Hepatocyte (in vitro differentiated cells): Measurements from ENCODE around the gene MLLT1. TPM values are rescaled to one million over a fixed set of nuclear protein-coding genes. Genes with fewer than 3 reads are reported as not detected.

Source experiments
- DNase-seq: peaks from one replicate; pipeline ENCODE4 v3.0.0-alpha.2; 2016; ENCODE audit warnings: low spot score
- H2AFZ ChIP-seq: fragments of 200-600 bp; sonication (generic); 2 replicates; pipeline ENCODE4 v1.6.0; 2016; ENCODE audit warnings: antibody characterized with exemption, mild to moderate bottlenecking
- H3K27ac ChIP-seq: fragments of 200-600 bp; sonication (generic); 2 replicates; pipeline ENCODE4 v1.5.1; 2016; ENCODE audit warnings: mild to moderate bottlenecking
- H3K27me3 ChIP-seq: fragments of 200-600 bp; sonication (generic); 2 replicates; pipeline ENCODE4 v1.6.1; 2016
- H3K36me3 ChIP-seq: fragments of 200-600 bp; sonication (generic); replicated peaks from 2 replicates; pipeline ENCODE4 v1.5.1; 2016; ENCODE audit warnings: low read depth; ENCODE audit not compliant: insufficient read depth
- H3K4me1 ChIP-seq: fragments of 200-600 bp; sonication (generic); 2 replicates; pipeline ENCODE4 v1.5.1; 2016; ENCODE audit warnings: mild to moderate bottlenecking, moderate library complexity; ENCODE audit not compliant: insufficient read depth
- H3K4me2 ChIP-seq: fragments of 200-600 bp; sonication (generic); 2 replicates; pipeline ENCODE4 v1.6.0; 2016
- H3K4me3 ChIP-seq: fragments of 200-600 bp; sonication (generic); 2 replicates; pipeline ENCODE4 v1.5.1; 2016; ENCODE audit warnings: mild to moderate bottlenecking
- H3K79me2 ChIP-seq: fragments of 200-600 bp; sonication (generic); 2 replicates; pipeline ENCODE4 v1.6.0; 2017; ENCODE audit warnings: mild to moderate bottlenecking
- H3K9me2 ChIP-seq: fragments of 200-600 bp; sonication (generic); replicated peaks from 2 replicates; pipeline ENCODE4 v1.6.0; 2017; ENCODE audit warnings: mild to moderate bottlenecking; ENCODE audit not compliant: insufficient read depth
- H3K9me3 ChIP-seq: fragments of 200-600 bp; sonication (generic); 2 replicates; pipeline ENCODE4 v1.5.1; 2016; ENCODE audit warnings: low read depth, mild to moderate bottlenecking
- H4K20me1 ChIP-seq: fragments of 200-600 bp; sonication (generic); 2 replicates; pipeline ENCODE4 v1.6.0; 2016; ENCODE audit warnings: mild to moderate bottlenecking; ENCODE audit not compliant: insufficient read depth, poor library complexity, severe bottlenecking
- EZH2 ChIP-seq: fragments of 200-600 bp; sonication (generic); IDR thresholded peaks from 2 replicates; pipeline ENCODE4 v1.6.1; 2016; ENCODE audit warnings: antibody characterized with exemption, mild to moderate bottlenecking, borderline replicate concordance
- EZH2phosphoT487 ChIP-seq: fragments of 200-600 bp; sonication (generic); IDR thresholded peaks from one replicate; pipeline ENCODE4 v1.6.1; 2018; ENCODE audit warnings: antibody characterized with exemption, mild to moderate bottlenecking, low read depth, moderate library complexity; ENCODE audit not compliant: unreplicated experiment, severe bottlenecking
- WGBS: methylation state at CpG from one replicate; pipeline ENCODE4 v1.1.6; 2016; ENCODE audit warnings: low lambda C conversion rate; ENCODE audit errors: missing lambda C conversion rate; 5-methylcytosine and 5-hydroxymethylcytosine counted together
- polyA plus RNA-seq: library from polyadenylated mRNA; unstranded; fragments of >200 nt; fragmentation: Nextera tagmentation; extraction: Ambion mirVana; gene quantifications from 2 replicates; pipeline ENCODE4 v1.2.1, GENCODE V29; 2016
- total RNA-seq: library from RNA; depleted of rRNA; stranded (reverse); fragments of >200 nt; gene quantifications from 2 replicates; pipeline ENCODE4 v1.2.3, GENCODE V29; 2014
- TF ChIP-seq, protein P1 (sequence below): fragments of 200-600 bp; sonication (generic); IDR thresholded peaks from 2 replicates; pipeline ENCODE4 v1.5.1; 2016; ENCODE audit warnings: antibody characterized with exemption, mild to moderate bottlenecking; ENCODE audit not compliant: poor library complexity

The MLLT1 gene
- total and polyA plus RNA-seq, 2 experiments from 2014 or later: 17.2 to 23.3 TPM

DNA sequence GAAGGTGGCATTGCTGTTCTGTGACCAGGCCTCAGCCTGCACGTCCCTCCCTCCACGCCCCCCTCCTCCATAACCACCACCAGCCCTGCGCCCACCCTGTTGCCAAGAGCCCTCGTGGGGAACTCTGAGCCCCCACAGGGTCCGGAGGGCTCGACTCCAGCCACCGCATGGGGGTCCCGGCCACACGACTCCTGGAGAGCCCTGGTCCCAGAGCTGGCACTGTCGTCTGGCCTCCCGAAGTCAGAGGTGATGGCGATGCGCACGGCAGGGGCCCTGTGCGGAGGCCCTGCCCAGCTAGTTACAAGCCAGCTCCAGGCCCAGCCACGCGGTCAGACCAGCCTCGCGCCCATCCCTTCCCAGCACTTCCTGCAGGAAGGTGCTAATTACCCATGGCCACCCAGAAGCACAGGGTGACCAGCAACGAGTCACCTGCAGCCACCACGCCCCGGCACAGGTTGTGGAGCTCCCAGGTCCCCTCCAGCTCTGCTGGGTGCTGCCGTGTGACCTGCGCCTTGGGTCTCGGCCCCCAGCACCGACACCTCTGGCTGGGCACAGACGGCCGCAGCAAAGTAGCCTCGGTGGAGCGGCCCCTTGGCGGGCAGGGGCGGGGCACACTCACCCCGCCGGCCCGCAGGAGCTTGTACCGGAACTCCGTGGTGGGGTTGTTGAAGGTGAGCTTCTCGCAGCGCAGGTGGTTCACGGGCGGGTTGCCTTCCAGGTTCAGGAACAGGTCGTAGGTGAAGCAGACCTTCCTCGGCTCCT, 49.6 kb downstream of the MLLT1 start:
- H3K4me1 ChIP-seq: peaks cover 18% of the 10 kb centered on the region
- no peaks in the 10 kb centered on the region for H3K36me3 ChIP-seq

DNA sequence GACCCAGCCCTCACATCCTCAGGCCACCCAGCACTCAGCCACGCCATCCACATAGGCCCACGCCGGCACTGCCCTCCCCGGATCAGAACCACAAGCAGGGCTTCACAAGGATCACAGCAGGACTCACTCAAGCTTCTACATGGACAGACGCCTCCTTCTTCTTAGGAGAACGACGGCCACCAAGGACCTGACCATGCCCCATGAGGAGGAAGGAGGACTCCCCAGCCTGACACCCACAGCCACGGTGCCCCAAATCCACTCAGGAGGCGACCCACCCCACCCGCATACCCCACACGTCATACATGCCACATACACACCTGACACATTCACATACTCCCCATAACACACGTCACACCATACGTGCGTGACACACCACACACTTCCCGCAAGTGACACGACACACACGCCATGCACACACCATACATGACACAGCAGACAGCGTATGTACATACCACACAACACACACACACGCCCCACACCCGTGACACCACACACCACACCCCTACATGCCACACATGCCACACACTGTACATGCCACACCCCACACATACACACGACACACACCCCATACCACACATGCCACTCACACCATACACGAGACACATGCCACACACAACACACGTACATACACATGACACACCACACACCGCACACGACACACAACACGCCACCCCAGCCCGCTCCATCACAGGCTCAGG, 50.4 kb downstream of the MLLT1 start:
- Histone ChIP-seq H3K9me2 (no peaks in the 10 kb centered on the region), H4K20me1 (peaks cover 42% of the 10 kb centered on the region), H2AFZ (no peak overlapping the region), H3K27me3 (no peaks in the 10 kb centered on the region), H3K9me3 (no peaks in the 10 kb centered on the region), H3K4me1 (peaks cover 15% of the 10 kb centered on the region), H3K36me3 (no peaks in the 10 kb centered on the region), H3K4me2 (no peak overlapping the region), H3K4me3 (no peak overlapping the region), H3K79me2 (peaks cover 60% of the 10 kb centered on the region), H3K27ac (no peak overlapping the region)
- TF ChIP-seq EZH2: no peak
- no peak for TF ChIP-seq EZH2phosphoT487
- TF ChIP-seq, protein P1, sequence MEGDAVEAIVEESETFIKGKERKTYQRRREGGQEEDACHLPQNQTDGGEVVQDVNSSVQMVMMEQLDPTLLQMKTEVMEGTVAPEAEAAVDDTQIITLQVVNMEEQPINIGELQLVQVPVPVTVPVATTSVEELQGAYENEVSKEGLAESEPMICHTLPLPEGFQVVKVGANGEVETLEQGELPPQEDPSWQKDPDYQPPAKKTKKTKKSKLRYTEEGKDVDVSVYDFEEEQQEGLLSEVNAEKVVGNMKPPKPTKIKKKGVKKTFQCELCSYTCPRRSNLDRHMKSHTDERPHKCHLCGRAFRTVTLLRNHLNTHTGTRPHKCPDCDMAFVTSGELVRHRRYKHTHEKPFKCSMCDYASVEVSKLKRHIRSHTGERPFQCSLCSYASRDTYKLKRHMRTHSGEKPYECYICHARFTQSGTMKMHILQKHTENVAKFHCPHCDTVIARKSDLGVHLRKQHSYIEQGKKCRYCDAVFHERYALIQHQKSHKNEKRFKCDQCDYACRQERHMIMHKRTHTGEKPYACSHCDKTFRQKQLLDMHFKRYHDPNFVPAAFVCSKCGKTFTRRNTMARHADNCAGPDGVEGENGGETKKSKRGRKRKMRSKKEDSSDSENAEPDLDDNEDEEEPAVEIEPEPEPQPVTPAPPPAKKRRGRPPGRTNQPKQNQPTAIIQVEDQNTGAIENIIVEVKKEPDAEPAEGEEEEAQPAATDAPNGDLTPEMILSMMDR: no peak
- no peak for DNase-seq
- 98% methylated on average over 26 of the region's 27 CpGs for WGBS

More for the DNA sequence above, 49.6 kb downstream of the MLLT1 start:
- H3K4me3 ChIP-seq: no peak overlapping the region
- H3K79me2 ChIP-seq: peaks cover 67% of the 10 kb centered on the region
- H3K4me2 ChIP-seq: no peak overlapping the region
- H2AFZ ChIP-seq: no peak overlapping the region
- peaks cover 49% of the 10 kb centered on the region for H4K20me1 ChIP-seq
- no peak overlapping the region for H3K27ac ChIP-seq
- H3K9me2 ChIP-seq: no peaks in the 10 kb centered on the region
- H3K27me3 ChIP-seq: no peaks in the 10 kb centered on the region
- TF ChIP-seq, protein P1: no peak
- TF ChIP-seq EZH2 (no peak), EZH2phosphoT487 (no peak)
- H3K9me3 ChIP-seq: no peaks in the 10 kb centered on the region
- 89% methylated on average over 40 of the region's 43 CpGs for WGBS
- DNase-seq: no peak

DNA sequence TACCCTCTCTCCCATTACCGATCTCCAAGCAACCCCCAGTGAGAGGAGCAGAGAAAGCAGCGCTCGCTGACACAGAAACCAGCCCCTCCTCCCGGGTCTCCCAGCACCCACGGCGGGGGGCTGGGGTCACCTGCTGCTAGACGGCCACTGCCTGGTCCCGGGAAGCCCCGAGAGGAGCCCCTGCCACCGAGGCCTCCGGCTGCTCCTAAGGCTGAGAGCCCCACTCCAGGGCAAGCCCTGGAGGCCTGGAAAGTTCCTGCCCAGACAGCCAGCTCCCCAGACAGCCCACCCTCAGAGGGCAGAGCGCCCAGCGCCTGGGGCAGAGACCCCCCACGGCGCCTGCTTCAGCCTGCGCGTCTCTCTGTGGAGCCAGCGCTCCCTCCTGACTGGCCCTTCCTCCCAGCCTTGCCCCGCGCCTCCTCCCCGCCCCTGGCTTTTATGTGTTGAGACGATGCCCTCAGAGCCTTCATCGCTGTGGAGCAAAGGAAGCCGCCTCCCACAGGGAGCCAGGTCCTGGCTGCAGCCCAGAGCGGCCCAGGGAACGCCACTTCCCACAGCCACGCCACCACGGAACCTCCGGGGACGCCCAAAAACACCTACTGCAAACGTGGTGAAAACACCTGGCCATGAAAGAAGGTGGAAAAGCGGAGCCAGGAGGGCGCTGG, 51.1 kb downstream of the MLLT1 start:
- Histone ChIP-seq H3K9me2 (no peaks in the 10 kb centered on the region), H2AFZ (no peak overlapping the region), H3K27ac (no peak overlapping the region), H3K9me3 (no peaks in the 10 kb centered on the region), H3K4me1 (peaks cover 8% of the 10 kb centered on the region), H3K79me2 (peaks cover 55% of the 10 kb centered on the region), H3K4me3 (no peak overlapping the region), H3K27me3 (no peaks in the 10 kb centered on the region), H4K20me1 (peaks cover 35% of the 10 kb centered on the region), H3K36me3 (no peaks in the 10 kb centered on the region), H3K4me2 (no peak overlapping the region)
- DNase-seq: no peak
- WGBS: 91% methylated on average over 32 of the region's 33 CpGs
- TF ChIP-seq EZH2: no peak
- TF ChIP-seq, protein P1: no peak
- TF ChIP-seq EZH2phosphoT487: no peak
